Epidermal melanocyte (primary cell): ENCODE data around the gene RAB39A.
"Not testable (repeated sequence)": the region's sequence is repeated elsewhere in the genome, so short reads cannot be mapped to it uniquely, and the experiment has no call there.

ENCODE experiments used
- DNase-seq: peaks from one replicate; pipeline ENCODE4 v3.0.0; 2011; ENCODE audit warnings: low spot score; ENCODE audit not compliant: insufficient read length

The RAB39A gene

GRCh38 chr11:107928046-107928766, at the start of gene RAB39A:
RAB39A (plus strand) TSS chr11:107928448; CDS start chr11:107928569, 121 bp downstream.
- peak; percentile 69 for DNase-seq

- DNase-seq, result not testable (repeated sequence)
Observed at GRCh38 chr11:107881471-107881870, 46.8 kb upstream of the RAB39A start.

- no peak for DNase-seq
Observed at GRCh38 chr11:107882095-107882820, 46.0 kb upstream of the RAB39A start.

- no peak for DNase-seq
Observed at GRCh38 chr11:107898270-107898669, 30.0 kb upstream of the RAB39A start.

GRCh38 chr11:107908211-107908610, 20.0 kb upstream of the RAB39A start:
- no peak for DNase-seq

GRCh38 chr11:107912415-107912814, 15.8 kb upstream of the RAB39A start:
- DNase-seq, result not testable (repeated sequence)

GRCh38 chr11:107915229-107915628, 13.0 kb upstream of the RAB39A start:
- DNase-seq, result no peak

- DNase-seq, result no peak
Observed at GRCh38 chr11:107916671-107917241, 11.5 kb upstream of the RAB39A start.

GRCh38 chr11:107921997-107922396, 6.3 kb upstream of the RAB39A start:
- no peak for DNase-seq

GRCh38 chr11:107923519-107923918, 4.7 kb upstream of the RAB39A start:
- DNase-seq, result not testable (repeated sequence)

GRCh38 chr11:107924306-107924705, 3.9 kb upstream of the RAB39A start:
- DNase-seq, result no peak

GRCh38 chr11:107927559-107927958, 689 bp upstream of the RAB39A start:
- DNase-seq, result no peak

GRCh38 chr11:107928767-107929507, 689 bp downstream of the RAB39A start:
- DNase-seq, result no peak

GRCh38 chr11:107929611-107930200, 1.5 kb downstream of the RAB39A start:
- DNase-seq, result no peak

GRCh38 chr11:107931206-107931605, 3.0 kb downstream of the RAB39A start:
- no peak for DNase-seq

GRCh38 chr11:107947904-107948303, 19.7 kb downstream of the RAB39A start:
- no peak for DNase-seq

- DNase-seq, result not testable (repeated sequence)
Observed at GRCh38 chr11:107948328-107948727, 20.1 kb downstream of the RAB39A start.

GRCh38 chr11:107951155-107951554, 22.9 kb downstream of the RAB39A start:
- no peak for DNase-seq

GRCh38 chr11:107953446-107953845, 25.2 kb downstream of the RAB39A start:
- DNase-seq, result no peak

- no peak for DNase-seq
Observed at GRCh38 chr11:107956543-107956942, 28.3 kb downstream of the RAB39A start.

- no peak for DNase-seq
Observed at GRCh38 chr11:107957109-107957588, 28.9 kb downstream of the RAB39A start.
